IMR-90 (cell line): ENCODE data around the gene MBD3L2. TPM values are rescaled to one million over a fixed set of nuclear protein-coding genes. Genes with fewer than 3 reads are reported as not detected.

ENCODE experiments used
- ATAC-seq: fragments of 200-7000 bp; cut with Tn5 transposase; 2 replicates; pipeline ENCODE4 v1.9.1; 2020; ENCODE audit warnings: low read depth, mild to moderate bottlenecking, moderate library complexity
- BruUV-seq: library from RNA; stranded (reverse); fragments of 400-500 nt; replicated peaks from 2 replicates; lab custom pipeline; 2021; lab: Mats Ljungman, UMichigan
- CTCF ChIA-PET: fragments of 300-600 bp; formaldehyde crosslinking; extraction: SDS; loops from one replicate; lab custom pipeline; 2021; ENCODE audit warnings: antibody characterized with exemption; lab: Yijun Ruan, JAX
- POLR2A ChIA-PET: fragments of 300-600 bp; sonication (Branson Sonifier 250); formaldehyde crosslinking; loops from one replicate; lab custom pipeline; 2022; ENCODE audit warnings: antibody characterized with exemption; ENCODE audit not compliant: unreplicated experiment; lab: Charles Lee
- DNase-seq: peaks from one replicate; pipeline ENCODE4 v3.0.0; 2013
- H2AFZ ChIP-seq: replicated peaks from 2 replicates; pipeline ENCODE3; 2013; ENCODE audit warnings: low read length, mild to moderate bottlenecking; ENCODE audit not compliant: poor library complexity
- H2AK5ac ChIP-seq: 2 replicates; pipeline ENCODE4 v1.6.1; 2013; ENCODE audit warnings: low read depth, low read length, inconsistent platforms
- H2AK9ac ChIP-seq: replicated peaks from 2 replicates; pipeline ENCODE3; 2013; ENCODE audit warnings: mild to moderate bottlenecking, low read depth, low read length, moderate library complexity; ENCODE audit not compliant: poor library complexity
- H2BK120ac ChIP-seq: 2 replicates; pipeline ENCODE4 v1.6.1; 2013; ENCODE audit warnings: low read depth, low read length, inconsistent platforms
- H2BK15ac ChIP-seq: 3 replicates; pipeline ENCODE4 v1.6.1; 2013; ENCODE audit warnings: low read depth, low read length, inconsistent platforms
- H2BK20ac ChIP-seq: 2 replicates; pipeline ENCODE4 v1.6.1; 2013; ENCODE audit warnings: low read depth, mild to moderate bottlenecking, inconsistent platforms, low read length, moderate library complexity
- H2BK5ac ChIP-seq: 2 replicates; pipeline ENCODE4 v1.6.1; 2013; ENCODE audit warnings: mild to moderate bottlenecking, low read depth, low read length, inconsistent platforms; ENCODE audit not compliant: poor library complexity, severe bottlenecking
- H3K14ac ChIP-seq: replicated peaks from 2 replicates; pipeline ENCODE4 v1.6.1; 2013; ENCODE audit warnings: low read depth, low read length, inconsistent platforms
- H3K18ac ChIP-seq: 2 replicates; pipeline ENCODE4 v1.6.1; 2013; ENCODE audit warnings: low read depth, low read length, control low read depth
- H3K23ac ChIP-seq: 2 replicates; pipeline ENCODE4 v1.6.1; 2013; ENCODE audit warnings: low read depth, low read length, inconsistent platforms
- H3K27ac ChIP-seq: 2 replicates; pipeline ENCODE4 v1.5.1; 2013; ENCODE audit warnings: mild to moderate bottlenecking, control low read depth, low read length; ENCODE audit not compliant: insufficient read depth
- H3K27me3 ChIP-seq: 2 replicates; pipeline ENCODE4 v1.6.1; 2013; ENCODE audit warnings: low read length; ENCODE audit not compliant: control insufficient read depth, insufficient read depth
- H3K36me3 ChIP-seq: 2 replicates; pipeline ENCODE4 v1.6.1; 2013; ENCODE audit warnings: low read length, mixed read lengths; ENCODE audit not compliant: control insufficient read depth, insufficient read depth
- H3K4ac ChIP-seq: 2 replicates; pipeline ENCODE4 v1.6.1; 2013; ENCODE audit warnings: low read depth, low read length, inconsistent platforms
- H3K4me1 ChIP-seq: 2 replicates; pipeline ENCODE4 v1.6.1; 2013; ENCODE audit warnings: low read length, mixed read lengths; ENCODE audit not compliant: control insufficient read depth, insufficient read depth
- H3K4me2 ChIP-seq: 2 replicates; pipeline ENCODE4 v1.6.1; 2013; ENCODE audit warnings: low read depth, mild to moderate bottlenecking, control low read depth, low read length, moderate library complexity
- H3K4me3 ChIP-seq: 2 replicates; pipeline ENCODE4 v1.5.1; 2013; ENCODE audit warnings: low read depth, mild to moderate bottlenecking, control low read depth, low read length, moderate library complexity; ENCODE audit not compliant: insufficient read depth
- H3K56ac ChIP-seq: 2 replicates; pipeline ENCODE4 v1.6.1; 2013; ENCODE audit warnings: low read length, inconsistent platforms; ENCODE audit not compliant: insufficient read depth; ENCODE audit errors: extremely low read depth
- H3K79me1 ChIP-seq, 2 experiments: 2 replicates each; pipeline ENCODE4 v1.6.1; 2013; ENCODE audit warnings: low read length in 2 of 2, inconsistent platforms in 1 of 2, low read depth in 1 of 2
- H3K9ac ChIP-seq: 2 replicates; pipeline ENCODE4 v1.6.1; 2013; ENCODE audit warnings: low read depth, low read length, control low read depth
- H3K9me1 ChIP-seq: 2 replicates; pipeline ENCODE4 v1.6.1; 2013; ENCODE audit warnings: low read length, inconsistent platforms; ENCODE audit not compliant: insufficient read depth
- H3K9me3 ChIP-seq: 2 replicates; pipeline ENCODE4 v1.6.1; 2013; ENCODE audit warnings: low read length; ENCODE audit not compliant: control insufficient read depth, insufficient read depth
- H4K20me1 ChIP-seq: 2 replicates; pipeline ENCODE4 v1.6.1; 2013; ENCODE audit warnings: low read length, inconsistent platforms; ENCODE audit not compliant: insufficient read depth
- H4K5ac ChIP-seq: 2 replicates; pipeline ENCODE4 v1.6.1; 2013; ENCODE audit warnings: mild to moderate bottlenecking, low read depth, low read length, control low read depth
- H4K8ac ChIP-seq, 2 experiments: 2 replicates each; pipeline ENCODE4 v1.6.1; 2013; ENCODE audit warnings: low read depth in 2 of 2, low read length in 2 of 2, control low read depth in 1 of 2, inconsistent platforms in 1 of 2
- H4K91ac ChIP-seq: 2 replicates; pipeline ENCODE4 v1.6.1; 2013; ENCODE audit warnings: low read depth, low read length, inconsistent platforms; ENCODE audit not compliant: insufficient read depth
- BHLHE40 ChIP-seq: fragments of 150-350 bp; IDR thresholded peaks from 2 replicates; pipeline ENCODE4 v1.6.1; 2016; ENCODE audit warnings: mild to moderate bottlenecking, low read depth, low read length
- CEBPB ChIP-seq: IDR thresholded peaks from 2 replicates; pipeline ENCODE4 v1.6.1; 2012; ENCODE audit warnings: low read depth, low read length, improper control_type of control experiment
- CHD1 ChIP-seq: IDR thresholded peaks from 2 replicates; pipeline ENCODE4 v1.6.1; 2012; ENCODE audit warnings: low read depth, low read length, improper control_type of control experiment
- ELK1 ChIP-seq: fragments of 150-350 bp; IDR thresholded peaks from 2 replicates; pipeline ENCODE4 v1.6.1; 2016; ENCODE audit warnings: low read depth, mild to moderate bottlenecking, low read length, moderate library complexity, borderline replicate concordance
- FOS ChIP-seq: fragments of 150-350 bp; IDR thresholded peaks from 2 replicates; pipeline ENCODE4 v1.6.1; 2016; ENCODE audit warnings: low read depth, low read length
- MAFK ChIP-seq: IDR thresholded peaks from 2 replicates; pipeline ENCODE4 v1.6.1; 2012; ENCODE audit warnings: low read depth, low read length, improper control_type of control experiment
- MAZ ChIP-seq: IDR thresholded peaks from 2 replicates; pipeline ENCODE4 v1.6.1; 2012; ENCODE audit warnings: low read depth, mild to moderate bottlenecking, low read length, improper control_type of control experiment, moderate library complexity, borderline replicate concordance
- MXI1 ChIP-seq: IDR thresholded peaks from 2 replicates; pipeline ENCODE4 v1.6.1; 2012; ENCODE audit warnings: low read depth, mild to moderate bottlenecking, low read length, moderate library complexity, borderline replicate concordance
- NFE2L2 ChIP-seq: fragments of 150-350 bp; IDR thresholded peaks from 2 replicates; pipeline ENCODE4 v1.6.1; 2016; ENCODE audit warnings: low read depth, mild to moderate bottlenecking, low read length
- POLR2A ChIP-seq: IDR thresholded peaks from 2 replicates; pipeline ENCODE4 v1.6.1; 2012; ENCODE audit warnings: mild to moderate bottlenecking, low read depth, low read length
- RAD21 ChIP-seq: IDR thresholded peaks from 2 replicates; pipeline ENCODE4 v1.6.1; 2012; ENCODE audit warnings: low read length, improper control_type of control experiment
- RCOR1 ChIP-seq: IDR thresholded peaks from 2 replicates; pipeline ENCODE4 v1.6.1; 2012; ENCODE audit warnings: mild to moderate bottlenecking, low read length, improper control_type of control experiment; ENCODE audit not compliant: insufficient replicate concordance
- RFX5 ChIP-seq: IDR thresholded peaks from 2 replicates; pipeline ENCODE4 v1.8.0; 2012; ENCODE audit warnings: low read depth, mild to moderate bottlenecking, low read length, moderate library complexity
- SMC3 ChIP-seq: fragments of 150-350 bp; IDR thresholded peaks from 2 replicates; pipeline ENCODE4 v1.6.1; 2016; ENCODE audit warnings: low read depth, mild to moderate bottlenecking, antibody characterized with exemption, low read length, moderate library complexity
- USF2 ChIP-seq: fragments of 150-350 bp; IDR thresholded peaks from 2 replicates; pipeline ENCODE4 v1.6.1; 2017; ENCODE audit warnings: mild to moderate bottlenecking, antibody characterized with exemption, low read length, low read depth
- whole genome bisulfite sequencing, 2 experiments: methylation state at CpG; one replicate each; pipeline versions ENCODE4 v1.1.5 to v1.1.7; 2013; ENCODE audit warnings: missing lambda C conversion rate in 2 of 2; ENCODE audit not compliant: insufficient read length in 1 of 2; ENCODE audit errors: extremely low coverage in 2 of 2; 5-methylcytosine and 5-hydroxymethylcytosine counted together
- dilution Hi-C: fragments of 300-500 bp; cut with HindIII; formaldehyde crosslinking; loops from one replicate; pipeline ENCODE4 v1.14.3; 2018; ENCODE audit warnings: low sequenced_read_pairs; ENCODE audit not compliant: unreplicated experiment
- in situ Hi-C: fragments of 300-500 bp; cut with MboI; formaldehyde crosslinking; loops from 3 replicates; pipeline ENCODE4 v1.14.3; 2019; ENCODE audit warnings: low sequenced_read_pairs, inconsistent platforms, mixed read lengths
- intact Hi-C: fragments of 100-400 bp; cut with micrococcal nuclease; formaldehyde crosslinking; loops from 2 replicates; pipeline ENCODE4 v1.10.0; 2022
- polyA plus RNA-seq, 3 experiments: library from polyadenylated mRNA; depleted of rRNA; stranded (reverse); fragments of >200 nt; gene quantifications; 2 replicates each; pipeline ENCODE4 v1.2.3, GENCODE V29; 2012; ENCODE audit warnings: low replicate concordance in 1 of 3
- total RNA-seq: library from RNA; depleted of rRNA; stranded (reverse); fragments of >200 nt; gene quantifications from 2 replicates; pipeline ENCODE4 v1.2.3, GENCODE V29; 2012
- TF ChIP-seq, protein P1 (sequence below): conservative IDR thresholded peaks from 2 replicates; pipeline ENCODE4 v1.5.1; 2012; ENCODE audit warnings: mild to moderate bottlenecking, low read depth, low read length, improper control_type of control experiment

The MBD3L2 gene
- total and polyA plus RNA-seq, 2 of the 4 experiments (the other 2 are of a cell fraction) = not detected

DNA sequence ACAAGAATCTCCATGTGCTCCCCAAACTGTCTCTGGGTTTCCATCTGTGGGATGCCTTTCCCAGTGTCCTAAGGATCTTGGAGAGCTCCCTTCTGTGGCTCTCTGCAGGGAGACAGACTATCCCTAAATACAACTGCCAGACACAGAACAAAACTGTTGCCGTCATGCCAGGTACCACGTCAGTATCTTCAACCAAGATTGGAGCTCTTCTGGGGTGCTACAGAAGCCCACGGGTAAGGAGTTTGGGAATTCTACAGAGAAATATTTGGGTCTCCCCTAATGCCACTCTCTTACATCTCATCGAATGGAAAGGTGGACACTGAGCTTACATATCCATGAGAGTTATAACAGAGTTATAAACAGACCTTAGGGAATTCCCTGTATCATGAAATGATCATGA is 14.2 kb downstream of the MBD3L2 start:
- no peak overlapping the region for H3K23ac ChIP-seq
- ChIA-PET CTCF (no interaction called here), POLR2A (no interaction called here)
- TF ChIP-seq CEBPB (no peak), CHD1 (no peak), ELK1 (no peak), MAZ (no peak), MAFK (no peak), RCOR1 (no peak), RFX5 (no peak), RAD21 (no peak), FOS (no peak), MXI1 (no peak), SMC3 (no peak), BHLHE40 (no peak), USF2 (no peak), NFE2L2 (no peak), POLR2A (no peak)
- TF ChIP-seq, protein P1, sequence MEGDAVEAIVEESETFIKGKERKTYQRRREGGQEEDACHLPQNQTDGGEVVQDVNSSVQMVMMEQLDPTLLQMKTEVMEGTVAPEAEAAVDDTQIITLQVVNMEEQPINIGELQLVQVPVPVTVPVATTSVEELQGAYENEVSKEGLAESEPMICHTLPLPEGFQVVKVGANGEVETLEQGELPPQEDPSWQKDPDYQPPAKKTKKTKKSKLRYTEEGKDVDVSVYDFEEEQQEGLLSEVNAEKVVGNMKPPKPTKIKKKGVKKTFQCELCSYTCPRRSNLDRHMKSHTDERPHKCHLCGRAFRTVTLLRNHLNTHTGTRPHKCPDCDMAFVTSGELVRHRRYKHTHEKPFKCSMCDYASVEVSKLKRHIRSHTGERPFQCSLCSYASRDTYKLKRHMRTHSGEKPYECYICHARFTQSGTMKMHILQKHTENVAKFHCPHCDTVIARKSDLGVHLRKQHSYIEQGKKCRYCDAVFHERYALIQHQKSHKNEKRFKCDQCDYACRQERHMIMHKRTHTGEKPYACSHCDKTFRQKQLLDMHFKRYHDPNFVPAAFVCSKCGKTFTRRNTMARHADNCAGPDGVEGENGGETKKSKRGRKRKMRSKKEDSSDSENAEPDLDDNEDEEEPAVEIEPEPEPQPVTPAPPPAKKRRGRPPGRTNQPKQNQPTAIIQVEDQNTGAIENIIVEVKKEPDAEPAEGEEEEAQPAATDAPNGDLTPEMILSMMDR = no peak
- H3K79me1 ChIP-seq = no peaks in the 10 kb centered on the region
- intact Hi-C loops (loop anchor here (10.0 kb wide), 1 partner anchor 329 kb away; the partner anchor contains the start of genes GPR108 and TRIP10), dilution Hi-C loops (no loop called here), in situ Hi-C loops (no loop called here)
- no peak overlapping the region for H2AFZ ChIP-seq
- no TSS peak for BruUV-seq
- no peak overlapping the region for H4K91ac ChIP-seq
- H3K9me3 ChIP-seq = no peaks in the 10 kb centered on the region
- H3K36me3 ChIP-seq = no peaks in the 10 kb centered on the region
- no peaks in the 10 kb centered on the region for H3K27me3 ChIP-seq
- no peak overlapping the region for H3K9ac ChIP-seq
- H2BK120ac ChIP-seq = no peak overlapping the region
- no peak for DNase-seq
- H3K9me1 ChIP-seq = no peaks in the 10 kb centered on the region
- H3K56ac ChIP-seq = no peak overlapping the region
- ATAC-seq = no peak
- H3K14ac ChIP-seq = no peak overlapping the region
- no peak overlapping the region for H2BK5ac ChIP-seq
- no peak overlapping the region for H2AK5ac ChIP-seq
- no peak overlapping the region for H3K4me2 ChIP-seq
- H2BK15ac ChIP-seq = no peak overlapping the region
- no peak overlapping the region for H2BK20ac ChIP-seq
- H3K4me1 ChIP-seq = no peaks in the 10 kb centered on the region
- H3K27ac ChIP-seq = no peak overlapping the region
- H3K4me3 ChIP-seq = no peak overlapping the region
- H4K20me1 ChIP-seq = no peaks in the 10 kb centered on the region
- H2AK9ac ChIP-seq = no peak overlapping the region
- no peak overlapping the region for H4K8ac ChIP-seq
- no peak overlapping the region for H4K5ac ChIP-seq
- no CpG with 5 or more reads among the region's 4 CpGs for whole genome bisulfite sequencing, 2 experiments
- H3K18ac ChIP-seq = no peak overlapping the region
- no peak overlapping the region for H3K4ac ChIP-seq
